ENCODE results near the gene OR7G2. TPM values are rescaled to one million over a fixed set of nuclear protein-coding genes. Genes with fewer than 3 reads are reported as not detected.
A peak's percentile ranks its signal among the peaks of the same experiment; 100 is the strongest.

OR7G2 gene
- total RNA-seq, 4 donors from 2014 or later = not detected

- H3K27ac ChIP-seq = no peak overlapping the region
- H3K36me3 ChIP-seq = no peaks in the 10 kb centered on the region
- no peaks in the 10 kb centered on the region for H3K9me3 ChIP-seq
- H3K4me3 ChIP-seq = no peak overlapping the region
- intact Hi-C loops (cut with DNase I; ENCODE audit: low total_unique reads) = no loop called here
- peaks cover 0 to 4% of the 10 kb centered on the region in 2 donors for H3K4me1 ChIP-seq
- TF ChIP-seq CTCF (IDR thresholded peaks at IDR 0.05) (no peak), POLR2A (IDR thresholded peaks at IDR 0.05) (no peak)
- DNase-seq = no peak
- H3K27me3 ChIP-seq = no peaks in the 10 kb centered on the region
Measured at GRCh38 chr19:9070066-9070465, 37.2 kb downstream of the OR7G2 start.

GRCh38 chr19:9065457-9066014 lies 41.7 kb downstream of the OR7G2 start:
- H3K27ac ChIP-seq = no peak overlapping the region
- no peak overlapping the region for H3K4me3 ChIP-seq
- H3K9me3 ChIP-seq = no peaks in the 10 kb centered on the region
- no peak for DNase-seq
- H3K36me3 ChIP-seq = no peaks in the 10 kb centered on the region
- H3K27me3 ChIP-seq = no peaks in the 10 kb centered on the region
- TF ChIP-seq POLR2A (IDR thresholded peaks at IDR 0.05) (no peak), CTCF (IDR thresholded peaks at IDR 0.05) (no peak)
- intact Hi-C loops (cut with DNase I; ENCODE audit: low total_unique reads) = no loop called here
- H3K4me1 ChIP-seq = no peaks in the 10 kb centered on the region

- no peaks in the 10 kb centered on the region for H3K27me3 ChIP-seq
- intact Hi-C loops (cut with DNase I; ENCODE audit: low total_unique reads) = no loop called here
- H3K36me3 ChIP-seq = no peaks in the 10 kb centered on the region
- no peaks in the 10 kb centered on the region for H3K4me1 ChIP-seq
- peak in 1 of 2 donors; percentile 23 for DNase-seq
- no peak overlapping the region for H3K4me3 ChIP-seq
- H3K9me3 ChIP-seq = no peaks in the 10 kb centered on the region
- no peak overlapping the region for H3K27ac ChIP-seq
- TF ChIP-seq POLR2A (IDR thresholded peaks at IDR 0.05) = no peak
Measured at GRCh38 chr19:9061879-9062278, 45.4 kb downstream of the OR7G2 start.

GRCh38 chr19:9060564-9061340 lies 46.5 kb downstream of the OR7G2 start:
- H3K36me3 ChIP-seq = no peaks in the 10 kb centered on the region
- H3K4me1 ChIP-seq = no peaks in the 10 kb centered on the region
- peak overlapping the region; percentile 42 to 81 for H3K27ac ChIP-seq
- DNase-seq = peak in 1 of 2 donors; percentile 20
- intact Hi-C loops (cut with DNase I; ENCODE audit: low total_unique reads) = no loop called here
- TF ChIP-seq CTCF (IDR thresholded peaks at IDR 0.05) (no peak), POLR2A (IDR thresholded peaks at IDR 0.05) (no peak)
- no peaks in the 10 kb centered on the region for H3K9me3 ChIP-seq
- H3K4me3 ChIP-seq = no peak overlapping the region
- H3K27me3 ChIP-seq = no peaks in the 10 kb centered on the region

- Histone ChIP-seq H3K9me3 (no peaks in the 10 kb centered on the region), H3K27ac (peak overlapping the region; percentile 42 to 81), H3K36me3 (no peaks in the 10 kb centered on the region), H3K4me1 (no peaks in the 10 kb centered on the region), H3K27me3 (no peaks in the 10 kb centered on the region), H3K4me3 (no peak overlapping the region)
- peak; percentile 28 to 73 for DNase-seq
- intact Hi-C loops (cut with DNase I; ENCODE audit: low total_unique reads) = no loop called here
- TF ChIP-seq POLR2A (IDR thresholded peaks at IDR 0.05) (no peak), CTCF (IDR thresholded peaks at IDR 0.05) (no peak)
Measured at GRCh38 chr19:9058905-9059667, 48.2 kb downstream of the OR7G2 start.

Measured in uterus (tissue), 4 donors.